Ascending aorta (tissue), 2 donors: ENCODE results near the gene CARNS1. TPM values are rescaled to one million over a fixed set of nuclear protein-coding genes. Genes with fewer than 3 reads are reported as not detected.

Experiments
- DNase-seq, 2 donors: peaks; one replicate each; pipeline ENCODE4 v3.0.0-alpha.2; 2019; ENCODE audit warnings: low spot score in 2 of 2
- H3K27ac ChIP-seq, 2 donors: fragments of 200-600 bp; sonication (generic); one replicate each; pipeline ENCODE4 v1.5.1; 2016 to 2017; ENCODE audit warnings: mild to moderate bottlenecking in 1 of 2
- H3K27me3 ChIP-seq: fragments of 200-600 bp; sonication (generic); one replicate; pipeline ENCODE4 v1.5.1; 2017
- H3K36me3 ChIP-seq, 2 donors: fragments of 200-600 bp; sonication (generic); one replicate each; pipeline ENCODE4 v1.5.1; 2016
- H3K4me1 ChIP-seq, 2 donors: fragments of 200-600 bp; sonication (generic); one replicate each; pipeline ENCODE4 v1.5.1; 2016 to 2017; ENCODE audit warnings: mild to moderate bottlenecking in 1 of 2
- H3K4me3 ChIP-seq, 2 donors: fragments of 200-600 bp; sonication (generic); one replicate each; pipeline ENCODE4 v1.5.1; 2016 to 2017; ENCODE audit warnings: mild to moderate bottlenecking in 1 of 2
- H3K9me3 ChIP-seq, 2 donors: fragments of 200-600 bp; sonication (generic); one replicate each; pipeline ENCODE4 v1.5.1; 2016
- CTCF ChIP-seq, 3 experiments: fragments of 200-600 bp in 2 of 3; fragments of 450-650 bp in 1 of 3; sonication (generic) in 2 of 3; IDR thresholded peaks; one replicate each; pipeline ENCODE4 v1.5.1; 2016 to 2019; ENCODE audit warnings: antibody characterized with exemption in 3 of 3, mild to moderate bottlenecking in 1 of 3, moderate library complexity in 1 of 3
- intact Hi-C: fragments of 100-400 bp; cut with DNase I; formaldehyde crosslinking; loops from one replicate; pipeline ENCODE4 v1.15.1; 2023
- total RNA-seq: library from RNA; depleted of rRNA; stranded (reverse); fragments of >200 nt; gene quantifications from one replicate; pipeline ENCODE4 v1.1.0, GENCODE V29; 2016

The CARNS1 gene
- total RNA-seq, 1 donor from 2014 or later, result 6.0 TPM

- peak overlapping the region in 1 of 2 donors; percentile 24 for H3K4me3 ChIP-seq
- no peak overlapping the region for H3K27ac ChIP-seq
- intact Hi-C loops, result loop anchor here (5.0 kb wide), 1 partner anchor 78 kb away; the partner anchor contains the start of gene AIP
- peaks cover 14% of the 10 kb centered on the region in 2 donors for H3K4me1 ChIP-seq
- H3K27me3 ChIP-seq, result no peaks in the 10 kb centered on the region
- no peak for TF ChIP-seq CTCF (IDR thresholded peaks at IDR 0.05)
- no peak for DNase-seq
- H3K36me3 ChIP-seq, result peaks cover 0 to 1% of the 10 kb centered on the region in 2 donors
- H3K9me3 ChIP-seq, result no peaks in the 10 kb centered on the region
Observed at GRCh38 chr11:67404515-67405195, 10.8 kb upstream of the CARNS1 start.

GRCh38 chr11:67405196-67405567, 10.3 kb upstream of the CARNS1 start:
- intact Hi-C loops, result no loop called here
- no peak for TF ChIP-seq CTCF (IDR thresholded peaks at IDR 0.05)
- no peaks in the 10 kb centered on the region for H3K36me3 ChIP-seq
- peaks cover 9 to 13% of the 10 kb centered on the region in 2 donors for H3K4me1 ChIP-seq
- no peak for DNase-seq
- H3K27ac ChIP-seq, result no peak overlapping the region
- no peaks in the 10 kb centered on the region for H3K27me3 ChIP-seq
- no peaks in the 10 kb centered on the region for H3K9me3 ChIP-seq
- H3K4me3 ChIP-seq, result no peak overlapping the region

- intact Hi-C loops, result no loop called here
- no peaks in the 10 kb centered on the region for H3K27me3 ChIP-seq
- H3K9me3 ChIP-seq, result no peaks in the 10 kb centered on the region
- no peaks in the 10 kb centered on the region for H3K36me3 ChIP-seq
- H3K4me1 ChIP-seq, result peaks cover 5 to 6% of the 10 kb centered on the region in 2 donors
- no peak overlapping the region for H3K4me3 ChIP-seq
- no peak for TF ChIP-seq CTCF (IDR thresholded peaks at IDR 0.05)
- DNase-seq, result no peak
- no peak overlapping the region for H3K27ac ChIP-seq
Observed at GRCh38 chr11:67405688-67406339, 9.7 kb upstream of the CARNS1 start.

GRCh38 chr11:67406420-67406968, 9.0 kb upstream of the CARNS1 start:
- Histone ChIP-seq H3K4me1 (peaks cover 0 to 6% of the 10 kb centered on the region in 2 donors), H3K36me3 (no peaks in the 10 kb centered on the region), H3K27me3 (no peaks in the 10 kb centered on the region), H3K4me3 (no peak overlapping the region), H3K27ac (no peak overlapping the region), H3K9me3 (no peaks in the 10 kb centered on the region)
- intact Hi-C loops, result no loop called here
- DNase-seq, result no peak
- TF ChIP-seq CTCF (IDR thresholded peaks at IDR 0.05), result no peak

GRCh38 chr11:67406969-67407687, 8.3 kb upstream of the CARNS1 start:
- Histone ChIP-seq H3K27ac (no peak overlapping the region), H3K36me3 (no peaks in the 10 kb centered on the region), H3K9me3 (no peaks in the 10 kb centered on the region), H3K27me3 (no peaks in the 10 kb centered on the region), H3K4me3 (no peak overlapping the region), H3K4me1 (peaks cover 0 to 4% of the 10 kb centered on the region in 2 donors)
- TF ChIP-seq CTCF (IDR thresholded peaks at IDR 0.05), result no peak
- DNase-seq, result no peak
- intact Hi-C loops, result no loop called here
